ENCODE results near the gene GFPT2.
A peak's percentile ranks its signal among the peaks of the same experiment; 100 is the strongest.

The GFPT2 gene

GRCh38 chr5:180330270-180330648 lies 22.9 kb downstream of the GFPT2 start:
- peak overlapping the region; percentile 65 for H3K9ac ChIP-seq (ENCODE audit: low read length)
- H3K36me3 ChIP-seq (ENCODE audit: control insufficient read depth, insufficient read depth, low read length, severe bottlenecking) = peaks cover 40% of the 10 kb centered on the region
- no peaks in the 10 kb centered on the region for H3K9me3 ChIP-seq (ENCODE audit: control insufficient read depth, low read length)
- peak overlapping the region; percentile 26 for H3K4me3 ChIP-seq (ENCODE audit: low read length)
- peaks cover 59% of the 10 kb centered on the region for H3K4me1 ChIP-seq (ENCODE audit: control insufficient read depth, insufficient read depth, low read length)
- no peaks in the 10 kb centered on the region for H3K27me3 ChIP-seq (replicated peaks; ENCODE audit: control insufficient read depth, insufficient read depth, low read length)
- DNase-seq (ENCODE audit: low read depth) = no peak

GRCh38 chr5:180329606-180330269 lies 23.4 kb downstream of the GFPT2 start:
- Histone ChIP-seq H3K4me1 (ENCODE audit: control insufficient read depth, insufficient read depth, low read length) (peaks cover 53% of the 10 kb centered on the region), H3K36me3 (ENCODE audit: control insufficient read depth, insufficient read depth, low read length, severe bottlenecking) (peaks cover 38% of the 10 kb centered on the region), H3K9me3 (ENCODE audit: control insufficient read depth, low read length) (no peaks in the 10 kb centered on the region), H3K9ac (ENCODE audit: low read length) (peak overlapping the region; percentile 65), H3K4me3 (ENCODE audit: low read length) (peak overlapping the region; percentile 26), H3K27me3 (replicated peaks; ENCODE audit: control insufficient read depth, insufficient read depth, low read length) (no peaks in the 10 kb centered on the region)
- no peak for DNase-seq (ENCODE audit: low read depth)

GRCh38 chr5:180329138-180329435 lies 24.0 kb downstream of the GFPT2 start:
- peaks cover 52% of the 10 kb centered on the region for H3K4me1 ChIP-seq (ENCODE audit: control insufficient read depth, insufficient read depth, low read length)
- H3K27me3 ChIP-seq (replicated peaks; ENCODE audit: control insufficient read depth, insufficient read depth, low read length) = no peaks in the 10 kb centered on the region
- no peak for DNase-seq (ENCODE audit: low read depth)
- peak overlapping the region; percentile 65 for H3K9ac ChIP-seq (ENCODE audit: low read length)
- no peak overlapping the region for H3K4me3 ChIP-seq (ENCODE audit: low read length)
- H3K9me3 ChIP-seq (ENCODE audit: control insufficient read depth, low read length) = no peaks in the 10 kb centered on the region
- peaks cover 36% of the 10 kb centered on the region for H3K36me3 ChIP-seq (ENCODE audit: control insufficient read depth, insufficient read depth, low read length, severe bottlenecking)

GRCh38 chr5:180328296-180329137 lies 24.6 kb downstream of the GFPT2 start:
- Histone ChIP-seq H3K4me3 (ENCODE audit: low read length) (no peak overlapping the region), H3K36me3 (ENCODE audit: control insufficient read depth, insufficient read depth, low read length, severe bottlenecking) (peaks cover 41% of the 10 kb centered on the region), H3K4me1 (ENCODE audit: control insufficient read depth, insufficient read depth, low read length) (peaks cover 46% of the 10 kb centered on the region), H3K9me3 (ENCODE audit: control insufficient read depth, low read length) (no peaks in the 10 kb centered on the region), H3K27me3 (replicated peaks; ENCODE audit: control insufficient read depth, insufficient read depth, low read length) (no peaks in the 10 kb centered on the region), H3K9ac (ENCODE audit: low read length) (no peak overlapping the region)
- peak; percentile 74 for DNase-seq (ENCODE audit: low read depth)

GRCh38 chr5:180326989-180327565 lies 26.1 kb downstream of the GFPT2 start:
- no peak for DNase-seq (ENCODE audit: low read depth)
- no peak overlapping the region for H3K4me3 ChIP-seq (ENCODE audit: low read length)
- H3K9me3 ChIP-seq (ENCODE audit: control insufficient read depth, low read length) = no peaks in the 10 kb centered on the region
- peaks cover 33% of the 10 kb centered on the region for H3K4me1 ChIP-seq (ENCODE audit: control insufficient read depth, insufficient read depth, low read length)
- peaks cover 52% of the 10 kb centered on the region for H3K36me3 ChIP-seq (ENCODE audit: control insufficient read depth, insufficient read depth, low read length, severe bottlenecking)
- no peaks in the 10 kb centered on the region for H3K27me3 ChIP-seq (replicated peaks; ENCODE audit: control insufficient read depth, insufficient read depth, low read length)
- H3K9ac ChIP-seq (ENCODE audit: low read length) = no peak overlapping the region

GRCh38 chr5:180324601-180324950 lies 28.6 kb downstream of the GFPT2 start:
- Histone ChIP-seq H3K27me3 (replicated peaks; ENCODE audit: control insufficient read depth, insufficient read depth, low read length) (no peaks in the 10 kb centered on the region), H3K9ac (ENCODE audit: low read length) (no peak overlapping the region), H3K36me3 (ENCODE audit: control insufficient read depth, insufficient read depth, low read length, severe bottlenecking) (peaks cover 63% of the 10 kb centered on the region), H3K4me1 (ENCODE audit: control insufficient read depth, insufficient read depth, low read length) (peaks cover 13% of the 10 kb centered on the region), H3K9me3 (ENCODE audit: control insufficient read depth, low read length) (no peaks in the 10 kb centered on the region), H3K4me3 (ENCODE audit: low read length) (no peak overlapping the region)
- DNase-seq (ENCODE audit: low read depth) = no peak

- peaks cover 63% of the 10 kb centered on the region for H3K36me3 ChIP-seq (ENCODE audit: control insufficient read depth, insufficient read depth, low read length, severe bottlenecking)
- H3K9ac ChIP-seq (ENCODE audit: low read length) = no peak overlapping the region
- H3K4me1 ChIP-seq (ENCODE audit: control insufficient read depth, insufficient read depth, low read length) = peaks cover 8% of the 10 kb centered on the region
- peak; percentile 35 for DNase-seq (ENCODE audit: low read depth)
- no peaks in the 10 kb centered on the region for H3K9me3 ChIP-seq (ENCODE audit: control insufficient read depth, low read length)
- H3K27me3 ChIP-seq (replicated peaks; ENCODE audit: control insufficient read depth, insufficient read depth, low read length) = no peaks in the 10 kb centered on the region
- H3K4me3 ChIP-seq (ENCODE audit: low read length) = no peak overlapping the region
Measured at GRCh38 chr5:180323941-180324600, 29.1 kb downstream of the GFPT2 start.

- H3K4me1 ChIP-seq (ENCODE audit: control insufficient read depth, insufficient read depth, low read length) = peaks cover 5% of the 10 kb centered on the region
- H3K36me3 ChIP-seq (ENCODE audit: control insufficient read depth, insufficient read depth, low read length, severe bottlenecking) = peaks cover 69% of the 10 kb centered on the region
- DNase-seq (ENCODE audit: low read depth) = no peak
- no peak overlapping the region for H3K4me3 ChIP-seq (ENCODE audit: low read length)
- no peak overlapping the region for H3K9ac ChIP-seq (ENCODE audit: low read length)
- H3K27me3 ChIP-seq (replicated peaks; ENCODE audit: control insufficient read depth, insufficient read depth, low read length) = no peaks in the 10 kb centered on the region
- no peaks in the 10 kb centered on the region for H3K9me3 ChIP-seq (ENCODE audit: control insufficient read depth, low read length)
Measured at GRCh38 chr5:180323160-180323559, 30.0 kb downstream of the GFPT2 start.

GRCh38 chr5:180318456-180319089 lies 34.6 kb downstream of the GFPT2 start:
- Histone ChIP-seq H3K36me3 (ENCODE audit: control insufficient read depth, insufficient read depth, low read length, severe bottlenecking) (peaks cover 73% of the 10 kb centered on the region), H3K4me3 (ENCODE audit: low read length) (no peak overlapping the region), H3K9ac (ENCODE audit: low read length) (no peak overlapping the region), H3K9me3 (ENCODE audit: control insufficient read depth, low read length) (no peaks in the 10 kb centered on the region), H3K4me1 (ENCODE audit: control insufficient read depth, insufficient read depth, low read length) (no peaks in the 10 kb centered on the region), H3K27me3 (replicated peaks; ENCODE audit: control insufficient read depth, insufficient read depth, low read length) (no peaks in the 10 kb centered on the region)
- no peak for DNase-seq (ENCODE audit: low read depth)

- H3K4me1 ChIP-seq (ENCODE audit: control insufficient read depth, insufficient read depth, low read length) = no peaks in the 10 kb centered on the region
- no peak for DNase-seq (ENCODE audit: low read depth)
- H3K9me3 ChIP-seq (ENCODE audit: control insufficient read depth, low read length) = no peaks in the 10 kb centered on the region
- H3K4me3 ChIP-seq (ENCODE audit: low read length) = no peak overlapping the region
- no peaks in the 10 kb centered on the region for H3K27me3 ChIP-seq (replicated peaks; ENCODE audit: control insufficient read depth, insufficient read depth, low read length)
- peaks cover 67% of the 10 kb centered on the region for H3K36me3 ChIP-seq (ENCODE audit: control insufficient read depth, insufficient read depth, low read length, severe bottlenecking)
- no peak overlapping the region for H3K9ac ChIP-seq (ENCODE audit: low read length)
Measured at GRCh38 chr5:180316586-180316985, 36.5 kb downstream of the GFPT2 start.

- Histone ChIP-seq H3K9ac (ENCODE audit: low read length) (no peak overlapping the region), H3K4me3 (ENCODE audit: low read length) (no peak overlapping the region), H3K4me1 (ENCODE audit: control insufficient read depth, insufficient read depth, low read length) (no peaks in the 10 kb centered on the region), H3K27me3 (replicated peaks; ENCODE audit: control insufficient read depth, insufficient read depth, low read length) (no peaks in the 10 kb centered on the region), H3K9me3 (ENCODE audit: control insufficient read depth, low read length) (no peaks in the 10 kb centered on the region), H3K36me3 (ENCODE audit: control insufficient read depth, insufficient read depth, low read length, severe bottlenecking) (peaks cover 67% of the 10 kb centered on the region)
- DNase-seq (ENCODE audit: low read depth) = peak; percentile 76
Measured at GRCh38 chr5:180315762-180316212, 37.3 kb downstream of the GFPT2 start.

All from adipocyte (in vitro differentiated cells).